Measurements from ENCODE around the gene FARS2.

Gene FARS2

DNA sequence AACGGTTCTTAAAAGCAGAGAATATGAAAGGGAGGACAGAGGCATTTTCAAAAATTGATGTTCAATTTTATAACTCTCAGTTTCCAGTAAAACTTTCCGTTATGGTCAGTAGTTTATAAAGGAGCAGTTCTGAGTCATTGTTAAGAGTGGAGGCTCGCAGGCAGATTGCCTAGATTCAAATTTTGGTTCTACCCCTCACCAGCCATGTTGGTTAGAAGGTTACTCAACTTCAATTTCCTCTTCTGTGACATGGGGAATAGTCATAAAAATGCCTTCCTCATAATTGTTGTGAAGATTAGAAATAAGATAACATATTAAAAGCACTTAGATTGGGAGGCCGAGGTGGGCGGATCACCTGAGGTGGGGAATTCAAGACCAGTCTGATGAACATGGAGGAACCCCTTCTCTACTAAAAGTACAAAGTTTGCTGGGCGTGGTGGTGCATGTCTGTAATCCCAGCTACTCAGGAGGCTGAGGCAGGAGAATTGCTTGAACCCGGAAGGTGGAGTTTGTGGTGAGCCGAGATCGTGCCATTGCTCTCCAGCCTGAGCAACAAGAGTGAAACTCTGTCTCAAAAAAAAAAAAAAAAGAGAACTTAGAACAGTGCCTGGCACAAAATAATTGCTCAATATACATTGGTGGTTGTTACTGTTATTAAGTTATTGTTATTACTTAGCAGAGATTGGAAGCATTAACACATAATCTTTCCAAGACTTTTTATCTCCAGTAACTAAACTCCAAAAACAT is 396.5 kb downstream of the FARS2 start:
- POLR2A ChIA-PET (ENCODE audit: low non-redundant PET): no interaction called here
- TF ChIP-seq, protein P1, sequence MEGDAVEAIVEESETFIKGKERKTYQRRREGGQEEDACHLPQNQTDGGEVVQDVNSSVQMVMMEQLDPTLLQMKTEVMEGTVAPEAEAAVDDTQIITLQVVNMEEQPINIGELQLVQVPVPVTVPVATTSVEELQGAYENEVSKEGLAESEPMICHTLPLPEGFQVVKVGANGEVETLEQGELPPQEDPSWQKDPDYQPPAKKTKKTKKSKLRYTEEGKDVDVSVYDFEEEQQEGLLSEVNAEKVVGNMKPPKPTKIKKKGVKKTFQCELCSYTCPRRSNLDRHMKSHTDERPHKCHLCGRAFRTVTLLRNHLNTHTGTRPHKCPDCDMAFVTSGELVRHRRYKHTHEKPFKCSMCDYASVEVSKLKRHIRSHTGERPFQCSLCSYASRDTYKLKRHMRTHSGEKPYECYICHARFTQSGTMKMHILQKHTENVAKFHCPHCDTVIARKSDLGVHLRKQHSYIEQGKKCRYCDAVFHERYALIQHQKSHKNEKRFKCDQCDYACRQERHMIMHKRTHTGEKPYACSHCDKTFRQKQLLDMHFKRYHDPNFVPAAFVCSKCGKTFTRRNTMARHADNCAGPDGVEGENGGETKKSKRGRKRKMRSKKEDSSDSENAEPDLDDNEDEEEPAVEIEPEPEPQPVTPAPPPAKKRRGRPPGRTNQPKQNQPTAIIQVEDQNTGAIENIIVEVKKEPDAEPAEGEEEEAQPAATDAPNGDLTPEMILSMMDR (conservative IDR thresholded peaks at IDR 0.05; ENCODE audit: low read depth): no peak
- H3K27ac ChIP-seq: no peak overlapping the region
- CTCF ChIA-PET: interaction anchor here (0.5 kb wide), 1 partner anchor 10 kb away, joined by 3 read pairs; no protein-coding TSS in a partner anchor
- DNase-seq (ENCODE audit: low spot score): no peak

DNA sequence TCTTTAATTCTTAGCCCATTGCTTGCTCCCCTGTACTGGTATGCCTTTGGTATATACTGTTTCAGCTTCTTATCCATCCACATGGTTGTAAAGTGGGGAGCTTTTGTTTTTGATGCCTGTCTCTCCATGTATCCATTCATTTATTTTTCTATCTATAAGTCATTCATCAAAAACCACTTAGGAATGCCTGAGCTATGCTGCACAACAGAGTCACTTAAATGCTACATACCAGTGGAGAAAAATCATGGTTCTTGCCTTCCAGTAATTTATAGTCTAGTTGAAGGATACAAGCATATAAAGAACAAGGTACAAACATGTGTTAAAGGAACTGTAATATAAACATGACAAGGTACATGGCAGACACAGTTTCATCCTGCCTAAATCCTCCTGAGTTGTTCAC is 398.2 kb downstream of the FARS2 start:
- TF ChIP-seq, protein P1 (conservative IDR thresholded peaks at IDR 0.05; ENCODE audit: low read depth): no peak
- no peak for DNase-seq (ENCODE audit: low spot score)
- POLR2A ChIA-PET (ENCODE audit: low non-redundant PET): no interaction called here
- CTCF ChIA-PET: no interaction called here
- H3K27ac ChIP-seq: no peak overlapping the region

DNA sequence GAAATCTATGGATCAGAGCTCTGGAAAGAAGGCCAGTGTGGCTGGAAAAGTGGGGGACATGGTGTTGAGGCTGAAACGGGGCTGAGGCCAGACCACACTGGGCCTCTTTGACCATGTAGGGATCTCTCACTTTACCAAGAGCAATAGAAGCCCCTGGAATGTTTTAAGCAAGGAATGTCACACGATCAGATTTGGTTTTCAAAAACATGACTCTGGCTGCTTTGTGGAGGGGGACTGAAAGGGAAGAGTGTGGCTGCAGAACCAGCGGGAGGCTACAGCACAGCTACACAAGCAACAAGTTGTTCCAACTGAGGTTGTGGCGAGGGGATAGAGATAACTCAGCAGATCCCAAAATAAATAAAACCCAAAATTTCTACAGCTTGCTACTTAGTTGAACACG is 399.5 kb downstream of the FARS2 start:
- no peak for DNase-seq (ENCODE audit: low spot score)
- ChIA-PET CTCF (interaction anchor here (0.6 to 0.7 kb wide), 2 partner anchors 193 to 396 kb away, joined by 3 to 4 read pairs; no protein-coding TSS in a partner anchor), POLR2A (ENCODE audit: low non-redundant PET) (no interaction called here)
- H3K27ac ChIP-seq: no peak overlapping the region
- TF ChIP-seq, protein P1 (conservative IDR thresholded peaks at IDR 0.05; ENCODE audit: low read depth): no peak

DNA sequence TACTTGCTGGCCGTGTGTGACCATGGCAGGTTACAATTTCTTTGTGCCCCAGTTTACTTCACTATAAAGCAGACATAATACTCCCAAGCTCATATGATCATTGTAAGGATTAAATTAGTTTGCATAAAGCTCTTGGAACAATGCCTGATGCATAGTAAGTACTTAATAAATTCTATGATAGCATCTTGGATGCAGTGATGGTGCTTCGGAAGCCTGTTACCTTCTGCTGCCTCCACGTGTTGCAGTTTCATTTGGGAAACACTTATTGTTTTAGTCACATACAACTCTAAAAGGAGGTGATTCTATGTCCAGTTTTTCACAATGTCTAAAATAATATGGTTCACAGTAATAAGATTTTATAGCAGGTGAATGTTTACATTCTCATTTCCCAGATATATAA is 401.5 kb downstream of the FARS2 start:
- H3K27ac ChIP-seq: no peak overlapping the region
- TF ChIP-seq, protein P1 (conservative IDR thresholded peaks at IDR 0.05; ENCODE audit: low read depth): no peak
- DNase-seq (ENCODE audit: low spot score): no peak
- ChIA-PET CTCF (interaction anchor here (0.8 kb wide), 1 partner anchor 1312 kb away, joined by 3 read pairs; no protein-coding TSS in a partner anchor), POLR2A (ENCODE audit: low non-redundant PET) (no interaction called here)

DNA sequence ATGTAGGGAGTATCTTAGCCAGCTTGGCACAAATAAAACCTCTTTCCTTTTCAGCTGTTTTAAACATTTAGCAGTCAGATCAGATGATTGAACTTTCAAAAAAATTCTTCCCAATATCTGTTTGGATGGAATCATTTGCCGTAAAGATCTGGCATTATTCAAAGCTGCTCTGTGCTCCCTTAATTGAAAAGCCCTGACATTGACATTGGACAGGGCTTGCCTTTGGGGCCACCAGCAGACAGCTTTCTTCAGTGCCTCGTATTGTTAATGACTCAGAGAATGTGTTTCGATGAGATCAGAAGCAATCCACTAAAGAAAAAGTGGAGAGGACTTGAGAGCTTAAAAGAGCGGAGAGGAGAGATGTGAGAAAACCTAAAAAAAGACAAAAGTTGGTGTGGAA is 401.9 kb downstream of the FARS2 start:
- ChIA-PET POLR2A (ENCODE audit: low non-redundant PET) (no interaction called here), CTCF (interaction anchor here (0.8 kb wide), 1 partner anchor 1312 kb away, joined by 3 read pairs; no protein-coding TSS in a partner anchor)
- TF ChIP-seq, protein P1 (conservative IDR thresholded peaks at IDR 0.05; ENCODE audit: low read depth): no peak
- DNase-seq (ENCODE audit: low spot score): no peak
- no peak overlapping the region for H3K27ac ChIP-seq

DNA sequence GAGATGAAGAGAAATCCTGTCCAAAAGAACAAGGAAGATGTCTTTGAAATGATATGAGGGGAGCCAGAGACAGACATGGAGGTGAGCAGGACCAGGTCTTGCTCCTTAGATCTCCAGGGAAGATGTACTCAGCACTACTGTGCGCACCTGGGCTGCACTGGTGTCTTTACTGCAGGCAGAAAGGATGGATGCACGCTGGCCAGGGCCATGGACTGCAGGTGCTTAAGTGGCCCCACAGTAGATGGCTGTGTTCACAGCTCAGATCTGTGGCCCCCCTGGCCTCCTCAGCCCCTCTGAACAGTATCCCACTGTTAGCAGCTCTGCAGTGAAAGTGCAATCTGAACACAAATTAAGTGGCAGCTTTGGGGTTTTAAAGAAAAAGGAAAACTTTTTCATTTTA is 402.4 kb downstream of the FARS2 start:
- H3K27ac ChIP-seq: no peak overlapping the region
- ChIA-PET POLR2A (ENCODE audit: low non-redundant PET) (no interaction called here), CTCF (interaction anchor here (0.6 to 0.8 kb wide), 2 partner anchors 142 to 1313 kb away, joined by 3 read pairs; no protein-coding TSS in a partner anchor)
- no peak for DNase-seq (ENCODE audit: low spot score)
- TF ChIP-seq, protein P1 (conservative IDR thresholded peaks at IDR 0.05; ENCODE audit: low read depth): no peak
